Small intestine (tissue), 7 donors: Measurements from ENCODE around the gene TBC1D16. TPM values are rescaled to one million over a fixed set of nuclear protein-coding genes. Genes with fewer than 3 reads are reported as not detected.
"Not testable (repeated sequence)": the region's sequence is repeated elsewhere in the genome, so short reads cannot be mapped to it uniquely, and the experiment has no call there.

Experiments used
- DNase-seq, 2 donors: peaks; one replicate each; pipeline versions ENCODE4 v3.0.0 to v3.0.0-alpha.2; 2013
- FAIRE-seq: peaks from 2 replicates; lab custom pipeline; 2012; peaks lifted over from hg19 to GRCh38; lab: Jason Lieb, UNC
- H3K27ac ChIP-seq, 3 donors: one replicate each; pipeline ENCODE4 v1.5.1; 2013; ENCODE audit warnings: low read length in 2 of 3, mild to moderate bottlenecking in 2 of 3, control low read depth in 1 of 3, inconsistent platforms in 1 of 3, low read depth in 1 of 3, moderate library complexity in 1 of 3
- H3K27me3 ChIP-seq, 3 donors: one replicate each; pipeline ENCODE4 v1.6.1; 2013; ENCODE audit warnings: low read length in 3 of 3, inconsistent platforms in 1 of 3; ENCODE audit not compliant: control insufficient read depth in 3 of 3, insufficient read depth in 3 of 3
- H3K36me3 ChIP-seq, 3 donors: one replicate each; pipeline ENCODE4 v1.6.1; 2013; ENCODE audit warnings: low read length in 3 of 3, inconsistent platforms in 1 of 3, low read depth in 1 of 3, mild to moderate bottlenecking in 1 of 3, moderate library complexity in 1 of 3; ENCODE audit not compliant: control insufficient read depth in 3 of 3, insufficient read depth in 2 of 3
- H3K4me1 ChIP-seq, 3 donors: one replicate each; pipeline ENCODE4 v1.6.1; 2013; ENCODE audit warnings: low read length in 2 of 3, inconsistent platforms in 1 of 3, low read depth in 1 of 3, mild to moderate bottlenecking in 1 of 3, moderate library complexity in 1 of 3; ENCODE audit not compliant: control insufficient read depth in 3 of 3, insufficient read depth in 2 of 3
- H3K4me3 ChIP-seq, 3 donors: one replicate each; pipeline ENCODE4 v1.5.1; 2013; ENCODE audit warnings: low read length in 3 of 3, control low read depth in 1 of 3, inconsistent platforms in 1 of 3, low read depth in 1 of 3, mild to moderate bottlenecking in 1 of 3, moderate library complexity in 1 of 3
- H3K9me3 ChIP-seq, 2 donors: one replicate each; pipeline ENCODE4 v1.6.1; 2013; ENCODE audit warnings: low read depth in 1 of 2, low read length in 1 of 2; ENCODE audit not compliant: control insufficient read depth in 2 of 2, insufficient read depth in 1 of 2
- WGBS, 3 donors: extraction: QIAGEN DNeasy Blood & Tissue Kit; methylation state at CpG; one replicate each; pipeline ENCODE4 v1.1.7; 2013; 5-methylcytosine and 5-hydroxymethylcytosine counted together
- polyA plus RNA-seq, 4 donors: library from polyadenylated mRNA; stranded (reverse) in 3 of 4; unstranded in 1 of 4; fragments of 200-250 nt in 3 of 4; fragments of 120-200 nt in 1 of 4; gene quantifications; one replicate each; pipeline versions ENCODE4 v1.2.1 to v1.2.3, GENCODE V29; 2013
- donor health status: healthy with polysubstance abuse.
- donor health status: control.
- donor health status: control.
- donor health status: Bipolar disorder and iron deficiency.
- donor health status: healthy.

The TBC1D16 gene
- polyA plus RNA-seq, 4 donors, result 1.6 to 30.6 (median 15.2) TPM

GRCh38 chr17:79956853-79957252, 78.8 kb downstream of the TBC1D16 start:
- Histone ChIP-seq H3K27ac (no peak overlapping the region), H3K27me3 (no peaks in the 10 kb centered on the region), H3K36me3 (peaks cover 0 to 28% (median 0%) of the 10 kb centered on the region in 3 donors), H3K9me3 (peaks cover 0 to 7% of the 10 kb centered on the region in 2 donors), H3K4me1 (peaks cover 0 to 25% (median 5%) of the 10 kb centered on the region in 3 donors), H3K4me3 (no peak overlapping the region)
- no peak for DNase-seq
- no peak for FAIRE-seq
- 88 to 90% (median 89%) methylated on average over 6 of the region's 6 CpGs for WGBS, 3 donors

GRCh38 chr17:79956441-79956735, 79.3 kb downstream of the TBC1D16 start:
- DNase-seq, FAIRE-seq, H3K27me3 ChIP-seq, H3K9me3 ChIP-seq, H3K4me3 ChIP-seq, H3K27ac ChIP-seq: not testable (repeated sequence)
- peaks cover 0 to 30% (median 0%) of the 10 kb centered on the region in 3 donors for H3K36me3 ChIP-seq
- 91 to 96% (median 94%) methylated on average over 8 of the region's 8 CpGs for WGBS, 3 donors
- H3K4me1 ChIP-seq, result peaks cover 0 to 29% (median 5%) of the 10 kb centered on the region in 3 donors

GRCh38 chr17:79955691-79956440, 79.8 kb downstream of the TBC1D16 start:
- Histone ChIP-seq H3K27ac (no peak overlapping the region), H3K9me3 (no peaks in the 10 kb centered on the region), H3K4me1 (peaks cover 0 to 34% (median 5%) of the 10 kb centered on the region in 3 donors), H3K4me3 (no peak overlapping the region), H3K27me3 (no peaks in the 10 kb centered on the region), H3K36me3 (peaks cover 0 to 30% (median 0%) of the 10 kb centered on the region in 3 donors)
- no peak for DNase-seq
- FAIRE-seq, result no peak
- 88 to 92% (median 88%) methylated on average over 13 of the region's 13 CpGs for WGBS, 3 donors

- 89 to 94% (median 91%) methylated on average over 10 of the region's 10 CpGs for WGBS, 3 donors
Observed at GRCh38 chr17:79955167-79955549, 80.5 kb downstream of the TBC1D16 start.

GRCh38 chr17:79954281-79955166, 81.1 kb downstream of the TBC1D16 start:
- no peak overlapping the region for H3K27ac ChIP-seq
- FAIRE-seq (no peak), DNase-seq (no peak)
- H3K4me3 ChIP-seq, result no peak overlapping the region
- H3K27me3 ChIP-seq, result no peaks in the 10 kb centered on the region
- 89 to 91% (median 89%) methylated on average over 25 of the region's 25 CpGs for WGBS, 3 donors
- H3K9me3 ChIP-seq, result no peaks in the 10 kb centered on the region
- H3K36me3 ChIP-seq, result peaks cover 0 to 43% (median 0%) of the 10 kb centered on the region in 3 donors
- H3K4me1 ChIP-seq, result peaks cover 0 to 48% (median 5%) of the 10 kb centered on the region in 3 donors

More at GRCh38 chr17:79955167-79955549, 80.5 kb downstream of the TBC1D16 start:
- FAIRE-seq (no peak), DNase-seq (no peak)
- peaks cover 0 to 37% (median 0%) of the 10 kb centered on the region in 3 donors for H3K36me3 ChIP-seq
- no peaks in the 10 kb centered on the region for H3K27me3 ChIP-seq
- H3K9me3 ChIP-seq, result no peaks in the 10 kb centered on the region
- H3K4me1 ChIP-seq, result peaks cover 0 to 42% (median 5%) of the 10 kb centered on the region in 3 donors
- no peak overlapping the region for H3K4me3 ChIP-seq
- H3K27ac ChIP-seq, result no peak overlapping the region

GRCh38 chr17:79953335-79953734, 82.3 kb downstream of the TBC1D16 start:
- FAIRE-seq, result no peak
- Histone ChIP-seq H3K9me3 (no peaks in the 10 kb centered on the region), H3K27ac (no peak overlapping the region), H3K36me3 (peaks cover 0 to 54% (median 0%) of the 10 kb centered on the region in 3 donors), H3K27me3 (no peaks in the 10 kb centered on the region), H3K4me1 (peaks cover 0 to 55% (median 5%) of the 10 kb centered on the region in 3 donors), H3K4me3 (no peak overlapping the region)
- no peak for DNase-seq

GRCh38 chr17:79952901-79953300, 82.8 kb downstream of the TBC1D16 start:
- Histone ChIP-seq H3K9me3 (no peaks in the 10 kb centered on the region), H3K36me3 (peaks cover 0 to 59% (median 0%) of the 10 kb centered on the region in 3 donors), H3K27me3 (no peaks in the 10 kb centered on the region), H3K4me3 (no peak overlapping the region), H3K27ac (no peak overlapping the region), H3K4me1 (peaks cover 0 to 55% (median 5%) of the 10 kb centered on the region in 3 donors)
- no peak for FAIRE-seq
- DNase-seq, result no peak
- 69 to 83% (median 83%) methylated on average over 8 of the region's 8 CpGs for WGBS, 3 donors

- Histone ChIP-seq H3K4me3 (no peak overlapping the region), H3K36me3 (peaks cover 0 to 64% (median 0%) of the 10 kb centered on the region in 3 donors), H3K4me1 (peaks cover 0 to 55% (median 5%) of the 10 kb centered on the region in 3 donors), H3K9me3 (no peaks in the 10 kb centered on the region), H3K27me3 (no peaks in the 10 kb centered on the region), H3K27ac (peak overlapping the region in 1 of 3 donors; percentile 91)
- 76 to 90% (median 90%) methylated on average over 36 of the region's 36 CpGs for WGBS, 3 donors
- DNase-seq (no peak), FAIRE-seq (no peak)
Observed at GRCh38 chr17:79952265-79952877, 83.3 kb downstream of the TBC1D16 start.
